Stimulated activated CD8-positive, alpha-beta memory T cell treated with anti-CD3 and anti-CD28 coated beads, Interleukin-7, amount 100 ng/mL, for 24 hours (primary cell): ENCODE measurements around the gene ZG16.
"Not testable (repeated sequence)": the region's sequence is repeated elsewhere in the genome, so short reads cannot be mapped to it uniquely, and the experiment has no call there.

Experiments used
- DNase-seq: peaks from one replicate; pipeline ENCODE4 v3.0.0-alpha.2; 2020; ENCODE audit warnings: low read depth

The ZG16 gene

DNA sequence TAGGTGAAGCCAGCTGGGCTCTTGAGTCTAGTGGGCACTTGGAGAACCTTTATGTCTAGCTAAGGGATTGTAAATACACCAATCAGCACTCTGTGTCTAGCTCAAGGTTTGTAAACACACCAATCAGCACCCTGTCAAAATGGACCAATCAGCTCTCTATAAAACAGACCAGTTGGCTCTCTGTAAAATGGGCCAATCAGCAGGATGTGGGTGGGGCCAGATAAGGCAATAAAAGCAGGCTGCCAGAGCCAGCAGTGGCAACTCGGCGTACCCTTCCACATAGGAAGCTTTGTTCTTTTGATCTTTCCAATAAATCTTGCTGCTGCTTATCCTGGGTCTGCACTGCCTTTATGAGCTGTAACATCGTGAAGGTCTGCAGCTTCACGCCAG is 29.3 kb upstream of the ZG16 start:
- not testable (repeated sequence) for DNase-seq

DNA sequence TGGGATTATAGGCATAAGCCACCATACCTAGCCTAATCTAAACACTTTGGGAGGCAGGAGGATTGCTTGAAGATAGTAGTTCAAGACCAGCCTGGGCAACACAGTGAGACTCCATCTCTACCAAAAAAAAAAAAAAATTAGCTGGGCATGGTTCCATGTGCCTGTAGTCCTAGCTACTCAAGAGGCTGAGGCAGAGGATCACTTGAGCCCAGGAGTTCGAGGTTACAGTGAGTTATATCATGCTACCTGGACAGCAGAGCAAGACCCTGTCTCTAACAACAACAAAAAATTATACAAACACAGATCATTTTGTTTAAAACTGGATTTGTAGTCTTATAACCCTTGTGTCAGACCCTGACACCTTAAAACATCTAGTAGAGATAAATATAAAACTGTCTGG is 24.5 kb upstream of the ZG16 start:
- no peak for DNase-seq

DNA sequence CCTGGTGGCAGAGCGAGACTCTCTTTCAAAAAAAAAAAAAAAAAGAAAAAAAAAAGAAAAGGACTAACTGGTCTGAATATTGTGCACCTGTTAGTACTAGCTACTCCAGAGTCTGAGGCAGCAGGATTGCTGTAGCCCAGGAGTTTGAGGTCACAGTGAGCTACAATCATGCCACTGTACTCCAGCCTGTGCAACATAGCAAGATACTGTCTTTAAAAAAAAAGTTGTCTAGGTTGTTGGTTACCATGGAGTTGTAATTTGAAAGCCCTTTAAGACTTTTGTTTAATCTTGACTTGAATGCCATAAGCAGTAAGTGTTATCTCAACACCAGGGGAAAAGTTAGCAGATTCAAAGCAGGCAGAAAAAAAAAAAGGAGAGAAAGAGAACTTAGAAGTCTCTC is 21.4 kb upstream of the ZG16 start:
- DNase-seq = no peak

DNA sequence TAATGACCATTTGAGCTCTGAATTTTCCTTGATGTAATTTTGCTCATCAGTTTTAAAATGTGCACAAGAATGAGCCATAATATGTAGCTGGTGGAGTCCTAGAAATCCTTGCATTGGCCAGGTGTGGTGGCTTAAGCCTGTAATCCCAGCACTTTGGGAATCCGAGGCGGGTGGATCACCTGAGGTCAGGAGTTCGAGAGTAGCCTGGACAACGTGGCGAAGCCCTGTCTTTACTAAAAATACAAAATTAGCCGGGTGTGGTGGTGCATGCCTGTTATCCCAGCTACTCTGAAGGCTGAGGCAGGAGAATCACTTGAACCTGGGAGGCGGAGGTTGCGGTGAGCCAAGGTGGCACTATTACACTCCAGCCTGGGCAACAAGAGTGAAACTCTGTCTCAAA is 21.0 kb upstream of the ZG16 start:
- DNase-seq = not testable (repeated sequence)

DNA sequence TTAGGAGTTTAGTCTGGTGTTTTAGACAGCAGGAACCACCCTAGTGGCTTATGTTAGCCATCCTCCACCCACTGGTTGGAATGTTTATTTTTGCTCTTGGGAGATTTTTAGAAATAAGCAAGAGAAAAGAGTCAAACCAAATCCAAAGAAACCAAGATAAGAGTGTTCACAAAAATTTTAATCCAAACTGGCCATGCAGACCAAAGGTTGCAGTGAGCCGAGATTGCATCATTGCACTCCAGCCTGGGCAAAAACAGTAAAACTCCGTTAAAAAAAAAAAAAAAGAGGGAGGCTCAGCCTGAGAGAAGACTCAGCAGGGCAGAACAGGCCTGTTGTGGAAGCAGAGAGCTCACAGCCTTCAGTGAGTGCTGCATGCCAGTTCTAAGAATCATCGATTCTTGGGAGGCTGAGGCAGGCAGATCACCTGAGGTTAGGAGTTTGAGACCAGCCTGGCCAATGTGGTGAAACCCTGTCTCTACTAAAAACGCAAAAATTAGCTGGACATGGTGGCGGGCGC is 20.0 kb upstream of the ZG16 start:
- DNase-seq = no peak

DNA sequence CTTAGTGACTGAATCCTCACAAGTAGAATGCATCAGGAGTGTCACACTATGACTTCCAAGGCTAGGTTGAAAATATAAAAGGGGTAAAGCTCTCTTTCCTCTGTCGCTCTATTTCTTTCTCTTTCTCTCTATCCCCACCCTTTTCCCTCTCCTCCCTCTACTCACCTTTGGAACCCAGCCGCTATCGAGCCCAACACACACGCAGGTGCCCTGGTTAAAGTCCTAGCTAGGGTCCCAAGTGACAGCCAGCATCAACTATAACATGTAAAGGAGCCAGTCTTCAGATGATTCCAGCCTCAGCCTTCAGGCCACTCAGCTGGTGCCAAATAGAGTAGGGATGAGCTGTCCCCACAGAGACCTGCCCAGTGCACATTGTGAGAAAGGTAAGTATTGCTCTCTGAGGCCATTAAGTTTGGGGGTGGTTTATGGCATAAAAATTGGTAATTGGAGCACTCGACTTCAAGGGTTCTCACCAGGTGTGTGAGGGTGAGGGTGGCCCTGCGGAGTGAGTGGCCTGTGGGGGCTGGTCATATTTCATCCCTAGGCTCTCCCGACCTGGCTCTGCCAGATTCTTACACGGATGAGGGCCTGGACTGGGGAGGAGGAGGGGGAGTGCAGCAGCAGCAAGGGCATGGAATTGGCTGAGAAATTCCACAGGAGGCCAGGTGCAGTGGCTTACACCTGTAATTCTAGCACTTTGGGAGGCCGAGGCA is 17.3 kb upstream of the ZG16 start:
- DNase-seq = no peak

DNA sequence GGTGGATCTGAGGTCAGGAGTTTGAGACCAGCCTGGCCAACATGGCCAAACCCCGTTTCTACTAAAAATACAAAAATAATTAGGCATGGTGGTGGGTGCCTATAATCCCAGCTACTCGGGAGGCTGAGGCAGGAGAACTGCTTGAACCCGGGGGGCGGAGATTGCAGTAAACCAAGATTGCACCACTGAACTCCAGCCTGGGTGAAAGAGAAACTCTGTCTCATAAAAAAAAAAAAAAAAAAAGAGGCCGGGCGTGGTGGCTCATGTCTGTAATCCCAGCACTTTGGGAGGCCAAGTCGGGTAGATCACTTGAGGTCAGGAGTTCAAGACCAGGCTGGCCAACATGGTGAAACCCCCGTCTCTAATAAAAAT is 16.8 kb upstream of the ZG16 start:
- DNase-seq = not testable (repeated sequence)

DNA sequence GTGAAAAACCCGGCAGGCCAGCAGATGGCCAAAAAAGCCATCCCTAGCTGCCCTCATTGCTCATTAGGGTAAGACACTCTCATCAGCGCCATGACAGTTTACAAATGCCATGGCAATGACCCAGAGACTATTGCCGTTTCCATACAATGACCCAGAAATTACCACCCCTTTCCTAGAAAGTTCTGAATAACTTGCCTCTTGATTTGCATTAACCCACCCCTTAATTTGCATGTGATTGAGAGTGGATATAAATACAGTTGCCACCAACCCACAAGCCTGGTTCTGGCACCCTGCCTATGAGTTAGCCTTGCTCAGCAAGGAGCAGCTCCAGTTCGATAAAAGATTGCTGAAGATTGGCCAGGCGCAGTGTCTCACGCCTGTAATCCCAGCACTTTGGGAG is 16.2 kb upstream of the ZG16 start:
- no peak for DNase-seq

DNA sequence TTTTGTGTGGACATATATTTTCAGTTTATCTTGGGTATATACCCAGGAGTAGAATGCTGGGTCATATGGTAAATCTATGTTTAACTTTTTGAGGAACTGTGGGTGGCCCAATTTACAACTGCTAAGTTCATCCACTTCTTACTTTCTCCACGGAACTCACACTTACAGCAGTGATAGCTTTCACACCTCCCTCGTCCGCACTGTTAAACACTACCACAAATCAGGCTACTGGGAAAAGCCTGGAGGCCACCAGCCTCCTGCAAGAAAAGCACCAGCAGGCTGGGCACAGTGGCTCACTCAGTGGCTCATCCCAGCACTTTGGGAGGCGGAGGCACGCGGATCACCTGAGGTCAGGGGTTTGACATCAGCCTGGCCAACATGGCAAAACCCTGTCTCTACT is 14.7 kb upstream of the ZG16 start:
- no peak for DNase-seq

DNA sequence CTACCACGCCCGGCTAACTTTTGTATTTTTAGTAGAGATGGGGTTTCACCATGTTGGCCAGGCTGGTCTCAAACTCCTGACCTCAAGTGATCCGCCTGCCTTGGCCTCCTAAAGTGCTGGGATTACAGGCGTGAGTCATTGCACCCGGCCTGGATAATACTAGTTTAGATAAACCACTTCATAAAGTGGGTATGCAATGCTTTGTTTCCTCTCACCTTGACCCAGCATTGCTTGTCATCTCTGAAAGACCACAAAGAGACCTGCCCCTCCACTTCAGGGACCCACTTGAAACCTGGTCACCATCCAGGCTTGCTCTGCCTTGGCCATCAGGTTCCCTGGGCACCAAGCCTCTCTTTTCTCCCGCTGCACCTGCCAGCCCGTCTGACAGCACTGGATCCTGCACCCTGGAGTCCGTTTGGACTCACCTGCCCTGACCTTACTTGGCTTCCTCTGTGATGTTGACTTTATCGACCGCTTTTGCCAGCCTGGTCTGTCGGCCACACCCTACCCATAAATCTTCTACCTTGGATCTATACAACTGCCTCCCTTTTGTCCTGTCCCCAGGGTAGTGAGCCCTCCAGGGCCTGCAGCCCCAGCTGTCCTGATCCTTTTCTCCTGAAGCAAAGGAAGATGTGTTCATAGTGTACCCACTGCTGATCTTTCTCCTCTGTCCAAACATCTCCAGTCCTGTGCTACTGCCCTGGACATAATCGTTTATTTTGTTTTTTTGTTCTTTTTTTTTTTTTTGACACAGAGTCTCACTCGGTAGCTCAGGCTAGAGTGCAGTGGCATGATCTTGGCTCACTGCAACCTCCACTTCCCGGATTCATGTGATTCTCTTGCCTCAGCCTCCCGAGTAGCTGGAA is 12.7 kb upstream of the ZG16 start:
- no peak for DNase-seq

DNA sequence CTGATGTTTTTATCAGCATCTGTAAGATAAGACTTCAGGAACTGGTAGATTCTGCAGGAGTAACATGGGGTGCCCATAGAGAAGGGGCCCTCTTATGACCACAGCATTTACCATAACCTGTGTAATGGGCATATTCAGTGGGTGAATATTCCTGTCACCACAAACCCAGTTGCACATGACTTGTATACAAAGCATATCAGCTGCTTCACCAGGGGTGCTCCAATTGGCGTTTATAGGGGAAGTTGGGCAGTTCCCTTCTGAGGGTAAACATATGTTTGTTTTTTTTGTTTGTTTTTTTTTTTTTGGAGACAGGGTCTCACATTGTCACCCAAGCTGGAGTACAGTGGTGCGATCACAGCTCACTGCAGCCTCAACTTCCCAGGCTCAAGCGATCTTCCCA is 11.5 kb upstream of the ZG16 start:
- DNase-seq = no peak

DNA sequence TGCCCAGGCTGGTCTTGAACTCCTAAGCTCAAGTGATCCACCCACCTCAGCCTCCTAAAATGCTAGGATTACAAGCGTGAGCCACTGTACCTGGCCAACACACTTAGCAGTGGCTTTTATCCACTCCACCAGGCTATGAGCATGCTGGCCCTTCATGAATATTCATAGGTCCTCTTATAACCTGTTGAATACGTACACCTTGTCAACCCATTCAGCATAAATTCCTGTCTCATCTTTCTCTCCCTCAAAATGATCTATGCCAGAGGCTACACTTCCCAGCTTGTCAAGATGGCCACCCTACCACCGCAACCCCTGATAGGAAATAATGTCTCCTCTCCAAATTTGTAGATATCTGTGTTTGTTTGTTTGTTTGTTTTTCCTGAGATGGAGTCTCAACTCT is 11.0 kb upstream of the ZG16 start:
- no peak for DNase-seq

DNA sequence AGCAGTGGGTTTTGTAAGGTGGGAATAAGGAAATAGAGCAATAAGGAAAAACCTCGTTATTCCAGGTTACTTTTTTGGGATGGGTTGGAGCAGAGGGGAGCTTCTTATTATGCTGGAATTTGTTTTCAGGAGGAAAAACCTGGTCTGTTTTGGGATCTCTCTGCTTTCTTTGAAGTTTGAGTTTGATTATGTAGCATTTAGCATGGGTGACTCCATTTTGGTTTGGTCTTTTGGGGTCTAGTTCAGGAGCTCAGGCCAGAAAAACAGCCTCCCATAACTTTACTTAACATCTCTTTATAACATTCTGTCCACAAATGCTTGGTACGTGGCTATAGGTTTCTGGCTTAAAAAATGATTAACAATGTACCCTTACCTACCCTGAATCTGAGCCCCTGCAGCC is 8.5 kb upstream of the ZG16 start:
- DNase-seq = no peak

DNA sequence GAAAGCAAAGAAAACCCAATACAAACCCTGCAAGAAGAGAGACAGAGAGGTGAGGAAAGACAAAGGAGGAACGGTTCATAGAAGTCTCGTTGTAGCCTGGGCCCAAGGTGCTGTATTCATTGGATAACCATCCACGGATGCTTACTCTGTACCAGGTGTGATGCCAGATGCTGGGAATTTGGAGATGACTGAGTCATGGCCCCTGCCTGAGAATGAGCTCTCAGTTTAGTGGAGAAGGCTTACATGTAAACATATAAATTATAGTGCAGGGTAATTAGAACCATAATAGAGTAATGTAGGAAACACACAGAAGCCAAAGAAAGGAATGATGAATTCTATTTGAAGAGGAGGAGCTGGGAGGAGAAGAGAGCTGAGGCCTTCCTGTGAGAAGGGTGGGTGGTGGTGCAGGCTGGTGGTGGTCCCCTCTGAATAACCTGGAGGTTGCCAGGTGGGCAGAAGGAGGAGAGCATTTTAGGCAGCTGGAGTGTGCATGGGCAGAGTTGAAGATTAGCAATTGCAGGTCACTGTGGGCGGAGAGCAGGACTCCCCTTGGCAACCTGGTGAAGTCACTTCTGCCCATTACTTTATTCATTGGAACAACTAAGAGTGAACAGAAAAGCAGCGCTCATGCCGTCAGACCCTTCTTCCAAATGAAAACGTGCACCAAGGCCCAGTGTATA is 7.7 kb upstream of the ZG16 start:
- DNase-seq = no peak

DNA sequence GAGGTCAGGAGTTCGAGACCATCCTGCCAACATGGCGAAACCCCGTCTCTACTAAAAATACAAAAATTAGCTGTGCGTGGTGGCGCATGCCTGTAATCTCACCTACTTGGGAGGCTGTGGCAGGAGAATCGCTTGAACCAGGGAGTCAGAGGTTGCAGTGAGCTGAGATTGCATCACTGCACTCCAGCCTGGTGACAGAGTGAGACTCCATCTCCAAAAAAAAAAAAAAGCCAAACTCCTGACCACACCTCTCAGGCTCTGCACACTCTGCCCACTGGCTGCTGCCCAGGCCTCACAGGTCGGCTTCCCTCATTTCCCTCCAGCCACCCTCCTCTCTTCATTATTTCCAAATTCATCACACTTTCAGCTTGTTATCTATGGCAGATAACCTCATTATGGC is 5.7 kb upstream of the ZG16 start:
- not testable (repeated sequence) for DNase-seq

DNA sequence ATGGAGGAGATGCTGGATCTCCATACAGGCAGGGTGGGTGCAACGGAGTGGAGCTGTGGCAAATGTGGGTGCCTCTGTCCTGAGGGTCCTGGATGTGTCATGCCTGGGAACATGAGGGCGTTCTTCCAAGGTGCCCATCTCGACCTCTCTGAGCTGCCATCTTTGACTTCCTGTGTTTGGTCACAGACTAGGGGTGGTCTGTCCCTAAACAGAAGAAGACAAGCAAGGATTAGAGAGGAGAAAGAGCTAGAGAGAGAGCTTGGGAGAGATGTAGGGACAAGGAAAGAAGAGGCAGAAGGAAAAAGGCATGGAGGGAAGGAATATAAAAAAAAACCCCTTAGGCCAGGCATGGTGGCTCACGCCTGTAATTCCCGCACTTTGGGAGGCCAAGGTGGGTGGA is 3.3 kb upstream of the ZG16 start:
- DNase-seq = no peak

DNA sequence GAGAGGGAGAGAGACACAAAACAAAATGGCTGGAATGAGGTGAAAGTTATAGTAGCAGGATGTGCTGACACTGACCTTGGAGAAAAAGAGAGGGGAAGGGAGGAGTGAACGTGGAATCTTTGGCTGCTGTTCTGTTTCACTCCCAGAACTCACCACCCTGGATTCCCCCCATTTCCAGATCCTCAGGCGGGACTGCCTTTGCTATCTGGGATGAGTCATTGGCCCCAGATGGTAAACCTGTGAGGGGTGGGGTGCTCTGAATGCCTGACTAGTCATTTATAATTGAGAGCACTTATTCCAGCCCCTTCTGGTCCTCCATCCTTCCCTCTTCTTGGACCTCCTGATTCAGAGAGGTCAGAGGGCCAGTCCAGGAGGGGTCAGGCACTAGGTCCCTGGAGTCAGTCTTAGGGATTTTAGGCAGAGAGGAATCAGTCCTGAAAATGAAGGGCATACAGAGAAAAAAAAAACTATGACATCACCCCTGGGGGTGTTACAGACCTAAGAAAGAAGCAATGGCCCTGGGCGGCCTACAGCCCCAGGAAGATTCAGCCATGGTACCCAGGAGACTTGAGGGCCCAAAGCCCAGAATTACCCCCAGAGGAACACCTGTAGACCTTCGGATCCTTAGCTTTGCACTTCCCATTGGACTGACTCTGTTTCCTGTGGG is 2.2 kb upstream of the ZG16 start:
- DNase-seq = no peak

DNA sequence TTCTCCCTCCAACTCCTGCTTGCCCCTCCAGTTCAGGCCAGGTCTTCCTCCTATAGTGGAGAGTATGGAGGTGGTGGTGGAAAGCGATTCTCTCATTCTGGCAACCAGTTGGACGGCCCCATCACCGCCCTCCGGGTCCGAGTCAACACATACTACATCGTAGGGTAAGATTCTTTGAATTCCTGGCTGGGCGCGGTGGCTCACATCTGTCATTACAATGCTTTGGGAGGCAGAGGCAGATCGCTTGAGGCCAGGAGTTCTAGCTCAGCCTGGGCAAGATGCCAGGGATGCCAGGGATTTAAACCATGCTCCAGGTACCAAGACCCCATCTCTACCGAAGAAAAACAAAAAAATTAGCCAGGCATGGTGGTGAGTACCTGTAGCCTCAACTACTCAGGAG is 1.4 kb downstream of the ZG16 start:
- DNase-seq = no peak

DNA sequence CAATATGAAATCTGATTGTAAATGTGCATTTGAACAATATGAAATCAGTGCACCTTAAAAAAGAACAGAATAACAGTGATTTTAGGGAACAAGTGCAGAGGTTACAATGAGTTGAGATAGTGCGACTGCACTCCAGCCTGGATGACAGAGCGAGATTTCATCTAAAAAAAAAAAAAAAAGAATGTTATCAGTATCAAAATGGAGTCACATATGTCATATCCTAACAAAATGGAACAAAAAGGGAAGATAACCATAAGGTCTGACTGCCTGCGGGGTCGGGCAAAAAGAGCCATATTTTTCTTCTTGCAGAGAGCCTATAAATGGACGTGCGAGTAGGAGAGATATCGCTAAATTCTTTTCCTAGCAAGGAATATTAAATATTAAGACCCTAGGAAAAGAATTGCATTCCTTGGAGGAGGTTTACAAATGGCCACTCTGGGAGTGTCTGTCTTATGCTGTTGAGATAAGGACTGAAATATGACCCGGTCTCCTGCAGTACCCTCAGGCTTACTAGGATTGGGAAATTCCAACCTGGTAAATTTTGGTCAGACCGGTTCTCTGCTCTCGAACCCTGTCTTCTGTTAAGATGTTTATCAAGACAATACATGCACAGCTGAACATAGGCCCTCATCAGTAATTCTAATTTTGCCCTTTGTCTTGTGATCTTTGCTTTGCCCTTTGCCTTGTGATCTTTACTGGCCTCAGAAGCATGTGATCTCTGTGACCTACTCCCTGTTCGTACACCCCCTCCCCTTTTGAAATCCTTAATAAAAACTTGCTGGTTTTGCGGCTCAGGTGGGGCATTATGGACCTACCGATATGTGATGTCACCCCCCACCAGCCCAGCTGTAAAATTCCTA is 5.3 kb downstream of the ZG16 start:
- DNase-seq = not testable (repeated sequence)

DNA sequence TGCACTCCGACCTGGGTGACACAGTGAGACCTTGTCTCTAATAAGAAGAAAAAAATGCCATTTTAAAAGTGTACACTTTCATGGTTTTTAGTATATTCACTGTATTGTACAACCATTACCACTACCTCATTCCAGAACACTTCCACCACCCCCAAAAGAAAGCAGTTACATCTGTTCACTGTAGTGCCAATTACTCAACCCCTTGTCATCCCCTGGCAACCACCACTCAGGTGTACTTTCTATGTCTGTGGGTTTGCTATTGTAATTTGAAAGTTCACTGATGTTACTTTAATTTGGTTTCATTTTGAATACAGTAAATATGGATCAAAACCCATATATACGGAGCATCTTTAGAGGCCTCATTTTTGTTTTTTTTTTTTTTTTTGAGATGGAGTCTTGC is 6.1 kb downstream of the ZG16 start:
- no peak for DNase-seq

DNA sequence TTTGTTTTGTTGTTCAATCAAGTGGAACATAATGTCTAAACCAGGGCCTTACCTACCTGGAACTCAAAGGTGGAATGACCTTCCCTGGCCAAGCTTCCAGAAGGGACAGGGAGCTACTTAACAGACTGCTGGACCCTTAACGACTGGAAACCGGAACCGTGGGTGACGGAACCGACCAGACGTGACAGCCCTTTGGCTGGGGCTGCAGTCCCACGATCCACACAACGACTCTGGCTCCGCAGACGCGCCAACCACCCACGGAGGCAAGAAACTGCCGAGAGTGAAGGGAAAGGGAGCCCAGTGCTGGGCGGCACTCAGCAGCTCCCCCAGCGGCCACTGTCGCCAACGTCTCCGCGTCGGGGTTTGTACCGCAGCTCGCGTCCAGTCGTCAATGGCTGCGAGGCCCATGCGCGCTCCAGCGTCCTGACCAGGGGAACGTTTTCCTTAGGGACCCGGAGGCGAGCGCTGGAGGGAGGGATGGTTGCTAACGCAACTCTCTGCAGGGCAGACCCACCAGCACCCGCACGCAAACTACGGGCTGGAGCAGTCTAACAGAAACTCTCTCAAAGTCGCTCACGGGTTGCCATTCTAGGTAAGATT is 6.9 kb downstream of the ZG16 start:
- peak; percentile 40 for DNase-seq
